GM21723 (cell line): ENCODE data around the gene LIMCH1.

Experiments
- ATAC-seq: cut with Tn5 transposase; IDR thresholded peaks from one replicate; pipeline ENCODE4 v1.9.1; 2021; ENCODE audit warnings: mild to moderate bottlenecking, moderate library complexity; ENCODE audit not compliant: unreplicated experiment

Gene LIMCH1

DNA sequence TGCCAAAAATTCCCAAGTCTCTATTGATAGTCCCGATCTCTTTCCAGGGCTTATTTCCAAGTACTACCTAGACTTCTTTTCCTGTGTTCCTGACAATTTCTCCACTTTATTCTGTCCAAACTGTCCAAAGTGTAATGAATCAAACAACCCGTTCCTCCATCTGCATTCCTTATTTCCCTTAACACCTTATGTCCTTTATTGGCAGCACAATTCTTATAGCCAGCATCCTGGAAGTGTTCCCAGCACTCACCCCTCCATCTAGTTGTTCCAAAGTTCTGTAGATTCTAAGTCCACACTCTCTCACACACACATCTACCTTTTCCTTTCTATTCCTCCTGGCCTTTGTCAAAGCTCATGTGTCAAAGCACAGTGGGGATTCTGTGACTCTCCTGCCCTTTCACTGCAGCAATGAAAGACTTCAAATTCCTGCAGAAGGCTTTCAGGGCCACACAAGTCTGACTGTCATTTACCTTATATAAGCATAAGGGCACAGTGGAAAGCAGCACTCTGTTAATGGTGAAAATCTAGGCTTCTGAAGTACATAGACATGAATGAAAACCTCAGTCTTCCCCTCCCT, 22.1 kb downstream of the LIMCH1 start:
- ATAC-seq = no peak

DNA sequence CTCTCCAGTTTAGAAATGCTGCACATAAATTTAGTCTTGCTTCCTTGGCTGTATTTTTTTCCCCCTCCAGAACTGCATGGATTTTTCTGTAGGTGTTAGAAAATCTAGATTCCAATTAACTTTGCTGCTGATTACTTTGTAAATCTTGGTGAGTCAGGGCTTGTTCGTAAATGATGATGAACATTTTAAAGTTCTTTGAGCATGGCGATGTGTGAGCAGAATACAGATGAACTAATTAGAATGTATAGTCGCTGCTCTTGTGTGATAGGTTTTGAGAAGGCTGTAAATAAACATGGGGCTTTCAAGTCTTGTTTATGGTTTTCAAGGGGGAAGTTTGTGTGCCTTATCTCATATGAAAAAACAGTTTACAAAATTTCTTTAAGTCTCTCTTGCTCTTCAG, 23.3 kb downstream of the LIMCH1 start:
- ATAC-seq = no peak

DNA sequence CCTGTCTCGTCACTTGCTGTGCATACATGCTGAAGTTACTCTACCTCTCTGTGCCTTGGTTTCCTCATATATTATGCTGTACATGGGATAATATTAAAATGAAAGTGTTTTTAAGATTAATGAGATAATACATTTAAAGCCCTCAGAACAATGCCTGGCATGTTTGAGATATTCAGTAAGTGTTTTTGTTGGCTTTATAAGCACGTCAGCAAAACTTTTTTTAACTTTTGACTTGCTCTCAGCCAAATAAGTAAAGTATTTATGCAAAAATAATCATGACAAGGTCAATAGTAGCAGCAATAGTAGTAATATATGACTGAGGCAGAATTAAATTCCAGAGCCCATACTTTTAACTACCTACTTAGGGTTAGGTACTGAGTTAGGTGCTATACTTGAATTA, 29.2 kb downstream of the LIMCH1 start:
- ATAC-seq = no peak

- no peak for ATAC-seq
These were observed 30.4 kb downstream of the LIMCH1 start for GRCh38 chr4:41568363-41568762.

GRCh38 chr4:41569961-41570360, 32.0 kb downstream of the LIMCH1 start:
- ATAC-seq = no peak

GRCh38 chr4:41571422-41571821, 33.5 kb downstream of the LIMCH1 start:
- ATAC-seq = no peak

DNA sequence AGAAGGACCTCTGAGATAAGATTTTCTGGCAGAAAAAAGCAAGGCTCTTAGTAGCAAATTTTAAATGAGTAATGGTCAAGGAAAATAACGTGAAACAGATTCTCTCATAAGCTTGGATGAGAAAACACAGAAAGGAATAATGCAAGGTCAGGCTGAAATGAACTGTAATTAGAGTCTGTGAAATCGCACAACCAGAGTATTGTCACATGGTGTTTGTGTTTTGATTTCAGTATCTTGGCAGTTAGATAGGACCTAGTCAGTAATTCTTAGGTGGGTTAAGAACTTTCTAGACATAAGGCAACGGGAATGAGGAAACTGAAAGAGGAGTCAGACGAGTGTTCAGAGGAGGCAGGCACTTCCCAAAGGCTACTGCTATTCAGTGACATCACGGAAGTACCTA, 34.6 kb downstream of the LIMCH1 start:
- no peak for ATAC-seq

DNA sequence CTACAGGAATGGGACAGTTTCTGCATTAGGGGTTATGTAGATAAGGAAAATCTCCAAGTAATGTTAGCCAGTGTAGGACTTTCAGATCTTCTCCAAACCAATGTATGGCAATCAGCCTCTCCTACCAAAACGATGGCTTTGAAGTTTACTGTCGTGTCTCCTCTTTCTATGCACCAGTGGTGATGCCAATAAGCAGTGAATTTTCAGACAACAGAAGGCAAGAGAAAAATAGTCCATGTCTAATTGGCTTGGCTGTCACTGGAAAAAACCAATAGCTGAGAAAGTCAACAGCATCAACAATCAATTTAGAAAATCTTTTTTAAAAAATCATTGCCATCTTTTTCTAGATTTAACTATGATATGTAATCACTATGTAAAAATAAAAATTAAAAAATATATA, 35.0 kb downstream of the LIMCH1 start:
- no peak for ATAC-seq

DNA sequence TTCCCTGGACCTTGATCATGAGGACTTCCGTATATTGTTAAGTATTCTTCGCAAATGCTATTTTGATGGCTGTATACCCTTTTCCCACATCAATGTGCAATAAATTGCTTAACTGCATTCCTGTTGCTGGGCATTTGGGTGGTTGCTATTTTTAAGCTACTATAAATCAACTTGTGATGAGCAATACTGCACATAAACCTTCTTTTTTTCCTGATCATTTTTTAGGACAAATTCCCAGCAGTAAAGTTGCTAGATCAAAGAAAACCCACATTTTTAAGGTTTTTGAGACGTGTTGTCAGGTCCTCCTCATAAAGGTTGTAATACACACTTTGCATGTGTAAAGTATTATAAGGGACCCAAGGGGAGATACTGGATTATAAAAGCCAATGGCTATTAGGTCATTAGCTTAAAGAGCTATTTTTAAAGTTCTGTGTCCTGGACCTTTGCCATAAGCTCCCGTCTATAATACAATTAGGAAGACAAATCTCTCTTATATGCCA, 35.6 kb downstream of the LIMCH1 start:
- no peak for ATAC-seq

DNA sequence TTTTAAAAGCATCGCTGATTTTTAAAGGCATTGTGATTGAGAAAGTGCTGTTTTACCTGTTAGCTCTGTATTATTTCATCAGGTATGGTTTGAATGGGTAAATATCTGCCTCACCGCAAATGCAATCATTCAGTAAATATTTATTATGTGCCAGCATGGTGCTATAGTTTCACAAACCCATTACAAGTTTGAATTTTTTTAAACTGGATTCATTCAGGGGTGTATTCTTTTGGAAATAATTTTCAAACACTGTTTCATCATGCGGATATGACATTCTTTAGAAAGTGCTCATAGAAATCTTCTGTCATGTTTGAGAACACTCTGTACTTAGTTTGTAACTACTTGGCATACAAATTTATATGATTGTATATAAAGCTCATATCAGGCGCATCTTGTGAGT, 37.2 kb downstream of the LIMCH1 start:
- no peak for ATAC-seq

DNA sequence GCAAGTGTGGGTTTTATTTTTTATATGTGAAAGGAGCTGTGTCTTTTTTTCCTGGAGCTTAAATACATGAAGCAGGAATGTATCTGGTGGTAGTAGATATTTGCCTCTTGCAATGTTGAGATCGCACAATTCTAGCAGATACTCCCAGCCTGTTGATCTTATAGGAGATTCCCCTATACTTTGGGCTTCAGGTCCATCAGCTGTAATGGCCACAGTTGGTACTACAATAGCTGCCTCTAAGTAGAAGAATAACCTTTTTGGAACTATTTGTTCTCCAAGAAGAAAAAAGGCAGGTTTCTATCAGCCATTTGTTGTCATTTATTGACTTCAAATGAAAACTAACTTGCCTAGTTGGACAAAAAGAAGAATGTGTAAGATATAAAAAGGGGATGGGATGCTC, 37.7 kb downstream of the LIMCH1 start:
- ATAC-seq = no peak

DNA sequence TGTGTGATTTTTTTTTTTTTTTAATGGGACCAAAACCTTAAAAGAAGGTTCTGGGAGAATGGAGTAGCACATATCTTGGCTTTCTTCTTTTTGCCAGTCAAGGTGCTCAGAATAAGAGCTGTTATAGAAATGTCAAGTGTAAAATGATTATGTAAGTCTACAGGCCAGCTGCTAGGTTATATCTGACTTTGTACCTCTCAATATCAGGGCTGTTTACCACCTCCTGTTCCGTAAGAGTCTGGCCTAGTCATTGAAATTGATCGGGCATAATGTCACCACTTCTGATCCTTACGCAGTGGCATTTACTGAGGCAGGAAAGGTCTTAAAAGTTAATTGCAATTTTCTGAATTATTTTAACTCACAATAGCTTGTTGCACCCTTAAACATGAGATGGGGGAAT, 41.1 kb downstream of the LIMCH1 start:
- no peak for ATAC-seq

- no peak for ATAC-seq
These were observed 41.6 kb downstream of the LIMCH1 start for GRCh38 chr4:41579526-41579925.

GRCh38 chr4:41580007-41580406, 42.0 kb downstream of the LIMCH1 start:
- ATAC-seq = no peak

- no peak for ATAC-seq
These were observed 48.8 kb downstream of the LIMCH1 start for GRCh38 chr4:41586675-41587225.

GRCh38 chr4:41587286-41587685, 49.3 kb downstream of the LIMCH1 start:
- no peak for ATAC-seq

- ATAC-seq = no peak
These were observed 52.6 kb downstream of the LIMCH1 start for GRCh38 chr4:41590591-41590990.

DNA sequence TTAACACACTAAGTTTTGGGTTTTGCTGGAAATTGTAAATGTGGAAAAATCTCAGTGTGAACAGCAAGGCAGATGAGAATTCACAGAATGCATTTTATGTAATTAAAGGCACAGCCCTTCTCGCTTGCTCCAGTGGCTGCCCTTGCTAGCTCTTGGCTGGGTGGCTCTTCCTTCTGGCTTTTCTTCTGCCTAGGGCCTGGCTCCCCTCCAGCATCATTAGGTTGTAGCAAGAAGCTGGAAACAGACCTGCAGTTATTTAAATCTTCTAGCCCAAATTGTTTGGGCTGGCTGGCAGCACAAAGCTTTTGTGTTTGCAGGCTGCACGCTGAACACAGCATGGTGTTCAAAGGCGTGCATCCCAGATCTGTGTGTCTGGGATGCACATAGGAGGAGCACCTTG, 56.5 kb downstream of the LIMCH1 start:
- no peak for ATAC-seq

DNA sequence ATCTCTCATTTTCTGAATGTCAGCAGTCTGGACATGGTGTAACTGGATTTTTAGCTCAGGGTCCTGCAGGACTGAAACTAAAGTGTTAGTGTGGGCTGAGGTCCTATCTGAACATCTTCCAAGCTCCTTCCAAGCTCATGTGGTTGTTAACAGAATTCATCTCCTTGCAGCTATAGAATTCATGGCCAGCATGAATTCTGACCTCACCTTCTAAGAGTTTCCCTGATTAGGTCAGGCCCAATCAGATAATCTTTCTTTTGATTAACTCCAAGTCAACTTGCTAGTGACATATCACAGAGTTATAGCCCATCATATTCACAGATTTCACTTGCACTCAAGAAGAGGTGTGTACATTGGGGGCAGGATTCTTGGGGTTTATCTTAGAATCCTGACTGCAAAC, 59.5 kb downstream of the LIMCH1 start:
- ATAC-seq = no peak

DNA sequence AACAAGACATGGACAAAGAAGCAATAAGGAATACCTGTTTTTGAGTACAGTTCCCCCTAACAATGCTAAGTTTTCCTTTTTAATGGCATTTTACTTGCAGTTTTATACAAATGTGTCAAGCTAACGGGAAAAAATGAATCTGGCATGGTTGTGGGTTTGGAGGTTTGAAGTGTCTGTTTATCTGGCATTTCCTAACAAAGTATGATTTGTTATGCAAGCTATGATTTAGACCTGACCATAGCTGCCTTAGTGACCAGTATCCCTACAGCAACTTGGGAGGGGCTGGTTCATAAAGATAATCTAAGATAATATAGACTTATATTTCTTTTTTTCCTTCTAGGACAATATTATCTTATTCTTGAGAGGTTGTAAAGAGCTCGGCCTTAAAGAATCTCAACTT, 60.6 kb downstream of the LIMCH1 start:
- ATAC-seq = no peak

- ATAC-seq = no peak
These were observed 61.3 kb downstream of the LIMCH1 start for GRCh38 chr4:41599192-41599786.

GRCh38 chr4:41600243-41600912, 62.4 kb downstream of the LIMCH1 start:
- ATAC-seq = no peak
